Type B pancreatic cell (in vitro differentiated cells): Measurements from ENCODE around the gene CALCA. TPM values are rescaled to one million over a fixed set of nuclear protein-coding genes. Genes with fewer than 3 reads are reported as not detected.
A peak's percentile ranks its signal among the peaks of the same experiment; 100 is the strongest.

Source experiments
- DNase-seq: peaks from one replicate; pipeline ENCODE4 v3.0.0; 2021; ENCODE audit warnings: mixed read lengths; ENCODE audit not compliant: unreplicated experiment; ENCODE audit errors: extremely low spot score
- H3K27ac Mint-ChIP-seq: 2 replicates; pipeline ENCODE4 v1.8.0; 2021; ENCODE audit warnings: mild to moderate bottlenecking, mixed read lengths
- H3K27me3 Mint-ChIP-seq: 2 replicates; pipeline ENCODE4 v1.8.0; 2021; ENCODE audit warnings: mixed read lengths
- H3K36me3 Mint-ChIP-seq: 2 replicates; pipeline ENCODE4 v1.8.0; 2021; ENCODE audit warnings: mixed read lengths
- H3K4me1 Mint-ChIP-seq: one replicate; pipeline ENCODE4 v1.8.0; 2021; ENCODE audit warnings: mixed read lengths; ENCODE audit not compliant: unreplicated experiment
- H3K4me3 Mint-ChIP-seq: 2 replicates; pipeline ENCODE4 v1.8.0; 2021; ENCODE audit warnings: mild to moderate bottlenecking, mixed read lengths
- H3K9me3 Mint-ChIP-seq: 2 replicates; pipeline ENCODE4 v1.8.0; 2021; ENCODE audit warnings: mixed read lengths
- total RNA-seq: library from RNA; stranded (reverse); gene quantifications from 2 replicates; pipeline ENCODE4 v1.2.1, GENCODE V29; 2021; ENCODE audit warnings: low replicate concordance
- TF ChIP-seq, protein P1 (sequence below): fragments of 200-600 bp; sonication (generic); conservative IDR thresholded peaks from 2 replicates; pipeline ENCODE4 v1.5.0; 2021; ENCODE audit warnings: antibody characterized with exemption, mild to moderate bottlenecking

CALCA gene
- total RNA-seq, 1 donor from 2014 or later, result 1.2 TPM

DNA sequence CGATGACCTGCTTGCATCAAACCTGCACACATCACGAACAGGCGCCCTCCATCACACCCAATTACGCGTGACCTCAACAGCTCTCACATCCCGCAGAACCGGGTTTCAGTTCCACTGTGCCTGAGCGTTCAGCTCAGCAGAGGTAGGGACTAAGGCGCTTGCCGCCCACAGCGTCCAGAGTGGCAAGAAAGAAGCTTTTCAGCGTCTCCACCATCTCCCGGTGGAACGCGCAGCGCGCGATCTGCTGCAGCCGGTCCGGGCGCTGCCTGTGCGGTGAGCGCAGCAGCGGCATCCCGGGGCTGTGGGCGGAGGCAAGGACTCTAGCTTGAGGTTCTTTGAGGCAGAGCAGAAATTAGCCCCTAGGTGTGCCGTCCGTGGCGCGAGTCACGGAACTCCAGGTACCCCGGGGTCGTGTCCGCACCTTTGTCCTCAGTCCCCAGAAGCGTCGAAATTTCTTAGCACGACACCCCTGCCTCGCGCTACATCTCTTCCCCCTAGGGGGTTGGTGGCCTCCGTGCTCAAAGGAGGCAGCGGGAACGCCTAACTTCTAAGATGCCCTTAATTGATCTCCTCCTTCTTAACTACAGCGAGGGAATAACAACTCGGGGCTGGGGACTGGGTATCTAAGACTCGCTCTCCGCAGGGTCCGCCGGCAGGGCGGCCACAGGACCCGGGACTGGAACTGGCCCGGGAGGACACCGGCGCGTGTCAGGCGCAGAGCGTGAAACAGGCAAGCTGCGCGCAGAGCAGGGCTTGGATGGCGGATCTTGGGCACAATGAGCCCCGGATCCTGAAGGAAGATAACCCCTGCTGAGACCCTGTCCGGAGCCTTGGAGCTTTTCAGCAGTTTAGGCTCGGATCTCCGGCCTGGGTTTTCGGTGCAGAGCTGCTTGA lies 1.7 kb upstream of the CALCA start:
- Mint-ChIP-seq H3K27me3 (peaks cover 93% of the 10 kb centered on the region), H3K36me3 (no peaks in the 10 kb centered on the region), H3K4me1 (peaks cover 16% of the 10 kb centered on the region), H3K4me3 (peak overlapping the region; percentile 84), H3K27ac (peak overlapping the region; percentile 9), H3K9me3 (no peaks in the 10 kb centered on the region)
- TF ChIP-seq, protein P1, sequence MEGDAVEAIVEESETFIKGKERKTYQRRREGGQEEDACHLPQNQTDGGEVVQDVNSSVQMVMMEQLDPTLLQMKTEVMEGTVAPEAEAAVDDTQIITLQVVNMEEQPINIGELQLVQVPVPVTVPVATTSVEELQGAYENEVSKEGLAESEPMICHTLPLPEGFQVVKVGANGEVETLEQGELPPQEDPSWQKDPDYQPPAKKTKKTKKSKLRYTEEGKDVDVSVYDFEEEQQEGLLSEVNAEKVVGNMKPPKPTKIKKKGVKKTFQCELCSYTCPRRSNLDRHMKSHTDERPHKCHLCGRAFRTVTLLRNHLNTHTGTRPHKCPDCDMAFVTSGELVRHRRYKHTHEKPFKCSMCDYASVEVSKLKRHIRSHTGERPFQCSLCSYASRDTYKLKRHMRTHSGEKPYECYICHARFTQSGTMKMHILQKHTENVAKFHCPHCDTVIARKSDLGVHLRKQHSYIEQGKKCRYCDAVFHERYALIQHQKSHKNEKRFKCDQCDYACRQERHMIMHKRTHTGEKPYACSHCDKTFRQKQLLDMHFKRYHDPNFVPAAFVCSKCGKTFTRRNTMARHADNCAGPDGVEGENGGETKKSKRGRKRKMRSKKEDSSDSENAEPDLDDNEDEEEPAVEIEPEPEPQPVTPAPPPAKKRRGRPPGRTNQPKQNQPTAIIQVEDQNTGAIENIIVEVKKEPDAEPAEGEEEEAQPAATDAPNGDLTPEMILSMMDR, result no peak
- no peak for DNase-seq

DNA sequence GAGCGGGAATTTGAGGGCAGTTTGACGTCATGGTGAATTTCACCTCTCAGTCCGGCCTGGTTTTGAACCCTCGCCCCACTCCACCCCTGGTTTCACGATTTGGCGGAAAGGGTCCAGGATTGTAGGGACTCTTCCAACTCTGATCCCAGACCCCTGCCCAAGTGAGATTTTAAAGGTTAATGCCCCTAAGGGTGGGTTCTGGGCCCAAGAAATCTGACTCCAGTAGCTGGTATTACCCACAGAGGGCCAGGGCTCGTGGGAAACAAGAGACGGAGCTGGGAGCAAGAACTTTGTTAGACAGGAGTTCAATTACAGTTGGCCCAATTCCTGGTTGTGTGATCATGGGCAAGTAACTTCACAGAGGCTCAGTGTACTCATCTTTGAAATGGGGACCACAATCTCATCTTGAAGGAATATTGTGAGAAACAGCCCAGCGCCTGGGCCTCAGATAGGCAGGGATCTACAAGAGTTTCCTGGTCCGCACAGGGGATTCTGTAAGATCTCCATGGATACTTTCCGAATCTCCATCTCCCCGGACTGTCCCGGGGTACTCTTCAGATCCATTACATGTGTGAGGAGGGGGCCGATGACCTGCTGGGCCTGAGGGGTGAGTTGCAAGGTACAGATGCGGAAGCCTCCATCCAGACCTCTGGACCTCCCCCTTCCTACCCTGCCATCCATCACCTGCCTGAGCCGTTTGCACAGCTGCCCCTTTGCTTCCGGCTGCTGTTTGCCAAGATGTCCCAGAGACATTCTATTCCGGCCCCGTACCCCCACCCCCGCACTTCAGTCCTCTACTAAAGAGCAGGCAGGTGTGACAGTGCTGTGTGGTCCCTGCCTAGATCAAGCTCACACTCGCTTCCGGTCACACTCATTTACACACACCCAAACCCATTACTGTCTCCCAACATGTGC lies 687 bp upstream of the CALCA start:
- H3K9me3 Mint-ChIP-seq, result no peaks in the 10 kb centered on the region
- H3K36me3 Mint-ChIP-seq, result no peaks in the 10 kb centered on the region
- DNase-seq, result no peak
- peaks cover 16% of the 10 kb centered on the region for H3K4me1 Mint-ChIP-seq
- peak overlapping the region; percentile 9 for H3K27ac Mint-ChIP-seq
- TF ChIP-seq, protein P1, result no peak
- peaks cover 95% of the 10 kb centered on the region for H3K27me3 Mint-ChIP-seq
- peak overlapping the region; percentile 84 for H3K4me3 Mint-ChIP-seq

DNA sequence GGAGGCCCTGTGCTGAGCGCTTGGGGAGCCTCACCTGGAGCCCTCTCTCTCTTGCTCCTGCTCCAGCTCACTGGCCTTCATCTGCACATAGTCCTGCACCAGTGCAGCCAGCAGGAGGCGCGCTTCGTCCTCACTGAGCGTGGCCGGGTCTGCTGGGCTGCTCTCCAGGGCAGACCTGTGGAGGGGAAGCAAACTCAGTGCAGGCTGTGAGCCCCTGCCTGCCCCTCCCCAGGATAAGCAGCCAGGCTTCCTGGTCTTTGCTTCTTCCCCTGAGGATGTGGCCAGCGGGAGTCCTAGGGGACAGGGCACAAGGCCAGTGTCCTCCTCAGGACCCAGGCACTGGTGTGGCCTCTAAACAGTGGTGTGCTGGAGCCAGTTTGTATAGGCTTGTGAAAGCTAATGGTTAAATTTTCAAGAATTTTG lies 2.2 kb downstream of the CALCA start:
- no peak for DNase-seq
- TF ChIP-seq, protein P1, result peak; percentile 82
- Mint-ChIP-seq H3K4me3 (no peak overlapping the region), H3K36me3 (no peaks in the 10 kb centered on the region), H3K4me1 (peaks cover 11% of the 10 kb centered on the region), H3K27me3 (peaks cover 91% of the 10 kb centered on the region), H3K9me3 (no peaks in the 10 kb centered on the region), H3K27ac (no peak overlapping the region)

DNA sequence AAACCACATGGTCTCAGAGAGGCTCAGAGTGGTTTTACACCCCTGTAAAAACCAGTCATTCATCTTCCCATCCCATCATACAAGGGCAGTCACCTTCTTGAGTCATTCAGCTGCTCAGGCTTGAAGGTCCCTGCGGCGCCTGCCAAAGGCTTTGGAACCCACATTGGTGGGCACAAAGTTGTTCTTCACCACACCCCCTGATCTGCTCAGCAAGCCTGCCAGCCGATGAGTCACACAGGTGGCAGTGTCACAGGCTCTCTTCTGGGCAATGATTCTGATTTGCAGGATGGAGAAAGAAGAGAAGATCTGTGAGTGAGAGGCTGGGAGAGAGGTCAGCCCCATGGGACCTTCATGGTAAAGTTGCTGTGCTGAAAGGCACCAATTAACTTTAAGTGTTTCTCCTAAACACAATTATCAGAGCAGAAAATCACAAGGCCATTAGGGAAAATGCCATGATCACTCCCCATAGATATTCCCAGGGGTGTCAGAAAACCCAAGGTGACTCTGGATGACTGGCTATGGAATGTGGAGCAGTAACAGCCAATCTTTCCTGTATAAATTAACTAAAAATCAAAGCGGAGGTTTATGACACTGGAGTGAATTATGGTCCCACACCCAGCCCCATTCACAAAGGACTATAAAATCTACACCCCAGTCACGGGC lies 4.4 kb downstream of the CALCA start:
- no peak for DNase-seq
- peaks cover 69% of the 10 kb centered on the region for H3K27me3 Mint-ChIP-seq
- no peaks in the 10 kb centered on the region for H3K36me3 Mint-ChIP-seq
- peaks cover 5% of the 10 kb centered on the region for H3K4me1 Mint-ChIP-seq
- no peaks in the 10 kb centered on the region for H3K9me3 Mint-ChIP-seq
- TF ChIP-seq, protein P1, result no peak
- H3K27ac Mint-ChIP-seq, result no peak overlapping the region
- no peak overlapping the region for H3K4me3 Mint-ChIP-seq

DNA sequence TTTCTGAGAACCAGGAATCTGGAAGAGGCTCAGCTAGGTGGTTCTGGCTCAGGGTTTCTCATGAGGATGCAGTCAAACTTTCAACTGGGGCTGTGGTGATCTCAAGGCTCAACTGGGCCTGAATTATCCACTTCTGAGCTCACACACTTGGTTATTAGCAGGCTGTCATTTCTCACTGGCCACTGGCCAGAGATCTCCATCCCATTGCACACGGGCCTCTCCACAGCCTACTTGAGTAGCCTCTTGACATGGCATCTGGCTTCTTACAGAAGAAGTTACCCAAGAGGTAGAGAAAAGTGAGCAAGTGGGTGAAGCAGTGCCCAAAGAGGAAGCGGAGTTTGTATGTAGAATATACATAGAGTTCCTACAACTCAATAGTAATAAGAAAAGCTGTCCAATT lies 16.0 kb downstream of the CALCA start:
- Mint-ChIP-seq H3K27me3 (peaks cover 12% of the 10 kb centered on the region), H3K9me3 (no peaks in the 10 kb centered on the region), H3K4me1 (no peaks in the 10 kb centered on the region), H3K4me3 (no peak overlapping the region), H3K36me3 (no peaks in the 10 kb centered on the region), H3K27ac (no peak overlapping the region)
- no peak for DNase-seq
- TF ChIP-seq, protein P1, result no peak
